Gastrocnemius medialis (tissue), 4 donors: ENCODE data around the gene ZFAND6.

ENCODE experiments used
- POLR2A ChIP-seq, 2 donors: fragments of 450-650 bp; IDR thresholded peaks; one replicate each; pipeline ENCODE4 v1.6.1; 2017; ENCODE audit warnings: antibody characterized with exemption in 2 of 2, mild to moderate bottlenecking in 2 of 2, moderate library complexity in 2 of 2
- TF ChIP-seq, protein P1 (sequence below), 5 experiments: fragments of 450-650 bp in 3 of 5; fragments of 200-600 bp in 2 of 5; sonication (generic) in 2 of 5; IDR thresholded peaks in 4 of 5; conservative IDR thresholded peaks in 1 of 5; 1 replicate in 4 of 5; 2 replicates in 1 of 5; pipeline ENCODE4 v1.5.1; 2016 to 2019; ENCODE audit warnings: antibody characterized with exemption in 5 of 5, mild to moderate bottlenecking in 3 of 5, moderate library complexity in 3 of 5

DNA sequence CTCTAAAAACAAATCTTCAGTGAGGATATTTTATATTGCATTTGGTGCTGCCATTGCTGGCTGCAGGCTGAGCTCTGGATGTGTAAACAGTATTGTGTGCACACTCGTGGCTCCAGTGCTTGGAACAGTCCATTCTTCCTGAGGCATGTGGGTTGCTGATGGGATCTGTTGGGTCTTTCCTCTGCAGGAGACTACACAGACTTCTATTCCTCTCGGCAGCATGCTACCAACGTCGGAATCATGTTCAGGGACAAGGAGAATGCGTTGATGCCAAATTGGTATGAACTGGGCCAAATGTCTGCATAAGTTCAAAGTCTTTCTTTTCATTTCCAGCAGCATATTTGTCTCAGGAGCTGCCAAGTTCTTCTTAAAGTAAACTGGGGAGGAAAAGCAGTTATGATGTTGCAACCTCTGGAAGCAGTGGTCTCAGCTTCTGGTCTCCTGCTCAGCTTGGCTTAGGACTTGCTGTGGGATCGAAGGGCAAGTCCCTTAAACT lies 102.6 kb downstream of the ZFAND6 start:
- TF ChIP-seq POLR2A (IDR thresholded peaks at IDR 0.05), result no peak
- TF ChIP-seq, protein P1, sequence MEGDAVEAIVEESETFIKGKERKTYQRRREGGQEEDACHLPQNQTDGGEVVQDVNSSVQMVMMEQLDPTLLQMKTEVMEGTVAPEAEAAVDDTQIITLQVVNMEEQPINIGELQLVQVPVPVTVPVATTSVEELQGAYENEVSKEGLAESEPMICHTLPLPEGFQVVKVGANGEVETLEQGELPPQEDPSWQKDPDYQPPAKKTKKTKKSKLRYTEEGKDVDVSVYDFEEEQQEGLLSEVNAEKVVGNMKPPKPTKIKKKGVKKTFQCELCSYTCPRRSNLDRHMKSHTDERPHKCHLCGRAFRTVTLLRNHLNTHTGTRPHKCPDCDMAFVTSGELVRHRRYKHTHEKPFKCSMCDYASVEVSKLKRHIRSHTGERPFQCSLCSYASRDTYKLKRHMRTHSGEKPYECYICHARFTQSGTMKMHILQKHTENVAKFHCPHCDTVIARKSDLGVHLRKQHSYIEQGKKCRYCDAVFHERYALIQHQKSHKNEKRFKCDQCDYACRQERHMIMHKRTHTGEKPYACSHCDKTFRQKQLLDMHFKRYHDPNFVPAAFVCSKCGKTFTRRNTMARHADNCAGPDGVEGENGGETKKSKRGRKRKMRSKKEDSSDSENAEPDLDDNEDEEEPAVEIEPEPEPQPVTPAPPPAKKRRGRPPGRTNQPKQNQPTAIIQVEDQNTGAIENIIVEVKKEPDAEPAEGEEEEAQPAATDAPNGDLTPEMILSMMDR (IDR thresholded peaks at IDR 0.05 in 4 of 5, conservative IDR thresholded peaks at IDR 0.05 in 1 of 5), result no peak
